ENCODE results near the gene LEMD3.

Gene LEMD3

GRCh38 chr12:65208964-65209654 lies 39.7 kb downstream of the LEMD3 start:
- DNase-seq: no peak

- DNase-seq: no peak
Measured at GRCh38 chr12:65209655-65210043, 40.3 kb downstream of the LEMD3 start.

GRCh38 chr12:65217086-65217485 lies 47.7 kb downstream of the LEMD3 start:
- DNase-seq: no peak

- DNase-seq: no peak
Measured at GRCh38 chr12:65220761-65221160, 51.4 kb downstream of the LEMD3 start.

- DNase-seq: no peak
Measured at GRCh38 chr12:65229441-65229840, 60.1 kb downstream of the LEMD3 start.

GRCh38 chr12:65232476-65233077 lies 63.2 kb downstream of the LEMD3 start:
- no peak for DNase-seq

- DNase-seq: no peak
Measured at GRCh38 chr12:65237153-65237552, 67.8 kb downstream of the LEMD3 start.

GRCh38 chr12:65238609-65239008 lies 69.2 kb downstream of the LEMD3 start:
- no peak for DNase-seq

- DNase-seq: no peak
Measured at GRCh38 chr12:65248656-65249633, 79.6 kb downstream of the LEMD3 start.

GRCh38 chr12:65252515-65252914 lies 83.1 kb downstream of the LEMD3 start:
- no peak for DNase-seq

GRCh38 chr12:65257986-65258385 lies 88.6 kb downstream of the LEMD3 start:
- DNase-seq: no peak

GRCh38 chr12:65259501-65259900 lies 90.1 kb downstream of the LEMD3 start:
- no peak for DNase-seq

- no peak for DNase-seq
Measured at GRCh38 chr12:65263777-65264176, 94.4 kb downstream of the LEMD3 start.

- DNase-seq: no peak
Measured at GRCh38 chr12:65266408-65266807, 97.0 kb downstream of the LEMD3 start.

GRCh38 chr12:65269603-65270002 lies 100.2 kb downstream of the LEMD3 start:
- DNase-seq: no peak

GRCh38 chr12:65274602-65275272 lies 105.4 kb downstream of the LEMD3 start:
- DNase-seq: no peak

- DNase-seq: no peak
Measured at GRCh38 chr12:65275627-65276026, 106.2 kb downstream of the LEMD3 start.

GRCh38 chr12:65276916-65277530 lies 107.6 kb downstream of the LEMD3 start:
- DNase-seq: no peak

GRCh38 chr12:65277994-65278575 lies 108.7 kb downstream of the LEMD3 start:
- no peak for DNase-seq

GRCh38 chr12:65278576-65279368 lies 109.4 kb downstream of the LEMD3 start, which contains the start of gene MSRB3:
Gene MSRB3 (plus strand): TSS chr12:65278683. CDS start chr12:65308580, 29,897 bp downstream.
- no peak for DNase-seq

Measured in activated naive CD4-positive, alpha-beta T cell (primary cell).